H1 (cell line): ENCODE measurements around the gene RGR. TPM values are rescaled to one million over a fixed set of nuclear protein-coding genes. Genes with fewer than 3 reads are reported as not detected.

ENCODE experiments used
- CEBPB ChIP-seq: IDR thresholded peaks from 2 replicates; pipeline ENCODE4 v1.6.1; 2012; ENCODE audit warnings: low read depth, low read length
- CREB1 ChIP-seq: IDR thresholded peaks from 2 replicates; pipeline ENCODE4 v1.6.1; 2012; ENCODE audit warnings: inconsistent platforms
- CTBP2 ChIP-seq: IDR thresholded peaks from 2 replicates; pipeline ENCODE4 v1.7.0; 2011; ENCODE audit warnings: borderline replicate concordance, mild to moderate bottlenecking, moderate library complexity, mixed read lengths, low read length; ENCODE audit not compliant: insufficient read depth, insufficient read length
- EP300 ChIP-seq, 2 experiments: IDR thresholded peaks; 1 replicate in 1 of 2; 2 replicates in 1 of 2; pipeline ENCODE4 v1.6.1; 2011 to 2012; ENCODE audit warnings: low read depth in 2 of 2, low read length in 2 of 2, mild to moderate bottlenecking in 2 of 2, borderline replicate concordance in 1 of 2, inconsistent platforms in 1 of 2, moderate library complexity in 1 of 2
- EZH2 ChIP-seq: fragments of 200-600 bp; sonication (generic); IDR thresholded peaks from 2 replicates; pipeline ENCODE4 v1.7.1; 2012; ENCODE audit warnings: low read depth, mild to moderate bottlenecking, moderate library complexity, low read length, inconsistent platforms; ENCODE audit not compliant: severe bottlenecking
- NRF1 ChIP-seq: IDR thresholded peaks from 2 replicates; pipeline ENCODE4 v1.6.1; 2011; ENCODE audit warnings: mild to moderate bottlenecking, low read depth, low read length, improper control_type of control experiment
- RXRA ChIP-seq: IDR thresholded peaks from 2 replicates; pipeline ENCODE4 v1.6.1; 2011; ENCODE audit warnings: low read depth, mild to moderate bottlenecking, low read length, moderate library complexity; ENCODE audit not compliant: insufficient read depth
- TBP ChIP-seq: IDR thresholded peaks from 2 replicates; pipeline ENCODE4 v1.6.1; 2011; ENCODE audit warnings: low read depth, low read length, improper control_type of control experiment
- polyA plus RNA-seq, 7 experiments: library from polyadenylated mRNA; depleted of rRNA in 3 of 7; stranded (reverse) in 5 of 7; unstranded in 2 of 7; fragments of >200 nt in 5 of 7; fragments of 200-250 nt in 2 of 7; gene quantifications; 1 replicate in 5 of 7; 2 replicates in 1 of 7; 4 replicates in 1 of 7; pipeline versions ENCODE4 v1.2.1 to v1.2.3, GENCODE V29; 2011 to 2013; ENCODE audit warnings: missing spikeins in 2 of 7, mixed read lengths in 2 of 7
- total RNA-seq: library from RNA; stranded (reverse); fragmentation: NEBNext Ultra II Directional; extraction: Animal tissue kit (Norgen Biotek cat#: 25700); gene quantifications from 2 replicates; pipeline ENCODE4 v1.2.1, GENCODE V29; 2021
- TF ChIP-seq, protein P1 (sequence below): fragments of 300-600 bp; sonication (generic); IDR thresholded peaks from 2 replicates; pipeline ENCODE4 v1.7.1; 2012; ENCODE audit warnings: low read length, moderate library complexity, mild to moderate bottlenecking, inconsistent platforms; ENCODE audit not compliant: insufficient replicate concordance

Gene RGR
- total and polyA plus RNA-seq, 2 of the 8 experiments (the other 6 are each of a cell fraction or from before 2014, with no cell fraction given) = not detected

DNA sequence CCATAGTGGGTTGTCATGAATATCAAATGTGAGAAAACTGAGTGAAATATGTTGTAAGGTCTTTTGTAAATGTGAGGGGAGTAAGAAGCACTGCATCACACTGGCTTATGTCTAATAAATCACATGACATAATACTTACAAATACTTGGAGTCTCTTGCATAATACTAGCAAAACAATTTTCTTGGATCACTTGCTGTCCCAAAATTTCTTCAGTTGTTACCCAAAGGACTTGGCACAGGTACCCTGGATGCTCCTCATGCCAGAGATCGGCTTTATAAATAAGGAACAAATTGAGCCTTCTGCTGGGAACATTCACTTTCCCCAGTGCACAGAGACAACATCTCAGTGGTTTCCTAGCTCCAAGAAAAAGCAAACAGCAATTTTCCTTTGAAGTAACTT is 14.5 kb upstream of the RGR start (continued):
- TF ChIP-seq, protein P1, sequence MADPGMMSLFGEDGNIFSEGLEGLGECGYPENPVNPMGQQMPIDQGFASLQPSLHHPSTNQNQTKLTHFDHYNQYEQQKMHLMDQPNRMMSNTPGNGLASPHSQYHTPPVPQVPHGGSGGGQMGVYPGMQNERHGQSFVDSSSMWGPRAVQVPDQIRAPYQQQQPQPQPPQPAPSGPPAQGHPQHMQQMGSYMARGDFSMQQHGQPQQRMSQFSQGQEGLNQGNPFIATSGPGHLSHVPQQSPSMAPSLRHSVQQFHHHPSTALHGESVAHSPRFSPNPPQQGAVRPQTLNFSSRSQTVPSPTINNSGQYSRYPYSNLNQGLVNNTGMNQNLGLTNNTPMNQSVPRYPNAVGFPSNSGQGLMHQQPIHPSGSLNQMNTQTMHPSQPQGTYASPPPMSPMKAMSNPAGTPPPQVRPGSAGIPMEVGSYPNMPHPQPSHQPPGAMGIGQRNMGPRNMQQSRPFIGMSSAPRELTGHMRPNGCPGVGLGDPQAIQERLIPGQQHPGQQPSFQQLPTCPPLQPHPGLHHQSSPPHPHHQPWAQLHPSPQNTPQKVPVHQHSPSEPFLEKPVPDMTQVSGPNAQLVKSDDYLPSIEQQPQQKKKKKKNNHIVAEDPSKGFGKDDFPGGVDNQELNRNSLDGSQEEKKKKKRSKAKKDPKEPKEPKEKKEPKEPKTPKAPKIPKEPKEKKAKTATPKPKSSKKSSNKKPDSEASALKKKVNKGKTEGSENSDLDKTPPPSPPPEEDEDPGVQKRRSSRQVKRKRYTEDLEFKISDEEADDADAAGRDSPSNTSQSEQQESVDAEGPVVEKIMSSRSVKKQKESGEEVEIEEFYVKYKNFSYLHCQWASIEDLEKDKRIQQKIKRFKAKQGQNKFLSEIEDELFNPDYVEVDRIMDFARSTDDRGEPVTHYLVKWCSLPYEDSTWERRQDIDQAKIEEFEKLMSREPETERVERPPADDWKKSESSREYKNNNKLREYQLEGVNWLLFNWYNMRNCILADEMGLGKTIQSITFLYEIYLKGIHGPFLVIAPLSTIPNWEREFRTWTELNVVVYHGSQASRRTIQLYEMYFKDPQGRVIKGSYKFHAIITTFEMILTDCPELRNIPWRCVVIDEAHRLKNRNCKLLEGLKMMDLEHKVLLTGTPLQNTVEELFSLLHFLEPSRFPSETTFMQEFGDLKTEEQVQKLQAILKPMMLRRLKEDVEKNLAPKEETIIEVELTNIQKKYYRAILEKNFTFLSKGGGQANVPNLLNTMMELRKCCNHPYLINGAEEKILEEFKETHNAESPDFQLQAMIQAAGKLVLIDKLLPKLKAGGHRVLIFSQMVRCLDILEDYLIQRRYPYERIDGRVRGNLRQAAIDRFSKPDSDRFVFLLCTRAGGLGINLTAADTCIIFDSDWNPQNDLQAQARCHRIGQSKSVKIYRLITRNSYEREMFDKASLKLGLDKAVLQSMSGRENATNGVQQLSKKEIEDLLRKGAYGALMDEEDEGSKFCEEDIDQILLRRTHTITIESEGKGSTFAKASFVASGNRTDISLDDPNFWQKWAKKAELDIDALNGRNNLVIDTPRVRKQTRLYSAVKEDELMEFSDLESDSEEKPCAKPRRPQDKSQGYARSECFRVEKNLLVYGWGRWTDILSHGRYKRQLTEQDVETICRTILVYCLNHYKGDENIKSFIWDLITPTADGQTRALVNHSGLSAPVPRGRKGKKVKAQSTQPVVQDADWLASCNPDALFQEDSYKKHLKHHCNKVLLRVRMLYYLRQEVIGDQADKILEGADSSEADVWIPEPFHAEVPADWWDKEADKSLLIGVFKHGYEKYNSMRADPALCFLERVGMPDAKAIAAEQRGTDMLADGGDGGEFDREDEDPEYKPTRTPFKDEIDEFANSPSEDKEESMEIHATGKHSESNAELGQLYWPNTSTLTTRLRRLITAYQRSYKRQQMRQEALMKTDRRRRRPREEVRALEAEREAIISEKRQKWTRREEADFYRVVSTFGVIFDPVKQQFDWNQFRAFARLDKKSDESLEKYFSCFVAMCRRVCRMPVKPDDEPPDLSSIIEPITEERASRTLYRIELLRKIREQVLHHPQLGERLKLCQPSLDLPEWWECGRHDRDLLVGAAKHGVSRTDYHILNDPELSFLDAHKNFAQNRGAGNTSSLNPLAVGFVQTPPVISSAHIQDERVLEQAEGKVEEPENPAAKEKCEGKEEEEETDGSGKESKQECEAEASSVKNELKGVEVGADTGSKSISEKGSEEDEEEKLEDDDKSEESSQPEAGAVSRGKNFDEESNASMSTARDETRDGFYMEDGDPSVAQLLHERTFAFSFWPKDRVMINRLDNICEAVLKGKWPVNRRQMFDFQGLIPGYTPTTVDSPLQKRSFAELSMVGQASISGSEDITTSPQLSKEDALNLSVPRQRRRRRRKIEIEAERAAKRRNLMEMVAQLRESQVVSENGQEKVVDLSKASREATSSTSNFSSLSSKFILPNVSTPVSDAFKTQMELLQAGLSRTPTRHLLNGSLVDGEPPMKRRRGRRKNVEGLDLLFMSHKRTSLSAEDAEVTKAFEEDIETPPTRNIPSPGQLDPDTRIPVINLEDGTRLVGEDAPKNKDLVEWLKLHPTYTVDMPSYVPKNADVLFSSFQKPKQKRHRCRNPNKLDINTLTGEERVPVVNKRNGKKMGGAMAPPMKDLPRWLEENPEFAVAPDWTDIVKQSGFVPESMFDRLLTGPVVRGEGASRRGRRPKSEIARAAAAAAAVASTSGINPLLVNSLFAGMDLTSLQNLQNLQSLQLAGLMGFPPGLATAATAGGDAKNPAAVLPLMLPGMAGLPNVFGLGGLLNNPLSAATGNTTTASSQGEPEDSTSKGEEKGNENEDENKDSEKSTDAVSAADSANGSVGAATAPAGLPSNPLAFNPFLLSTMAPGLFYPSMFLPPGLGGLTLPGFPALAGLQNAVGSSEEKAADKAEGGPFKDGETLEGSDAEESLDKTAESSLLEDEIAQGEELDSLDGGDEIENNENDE = no peak
- no peak for TF ChIP-seq CREB1
- no peak for TF ChIP-seq CTBP2
- no peak for TF ChIP-seq CEBPB
- TF ChIP-seq EZH2 = no peak
- no peak for TF ChIP-seq EP300 (IDR thresholded peaks at IDR 0.05; ENCODE audit: borderline replicate concordance in 1 of 2, low read depth in 2 of 2, low read length in 2 of 2)
- TF ChIP-seq TBP = no peak
- no peak for TF ChIP-seq RXRA
- TF ChIP-seq NRF1 = no peak
